ENCODE data around the gene TATDN3.
"Not testable (repeated sequence)": the region's sequence is repeated elsewhere in the genome, so short reads cannot be mapped to it uniquely, and the experiment has no call there.

TATDN3 gene

GRCh38 chr1:212833211-212834207, 41.8 kb downstream of the TATDN3 start:
- DNase-seq = not testable (repeated sequence)

- DNase-seq = no peak
Observed at GRCh38 chr1:212838145-212838544, 46.5 kb downstream of the TATDN3 start.

- DNase-seq = not testable (repeated sequence)
Observed at GRCh38 chr1:212844521-212844920, 52.8 kb downstream of the TATDN3 start.

GRCh38 chr1:212847549-212847948, 55.9 kb downstream of the TATDN3 start, which contains the start of gene SPATA45:
TSS of gene SPATA45 (minus strand) at chr1:212847649. CDS start at chr1:212836149, 11,500 bp downstream.
- no peak for DNase-seq

- no peak for DNase-seq
Observed at GRCh38 chr1:212852105-212852688, 60.5 kb downstream of the TATDN3 start.

GRCh38 chr1:212853658-212854057, 62.0 kb downstream of the TATDN3 start:
- DNase-seq = no peak

GRCh38 chr1:212856755-212857154, 65.1 kb downstream of the TATDN3 start:
- no peak for DNase-seq

- peak; percentile 98 for DNase-seq
Observed at GRCh38 chr1:212857992-212858460, 66.3 kb downstream of the TATDN3 start, which contains the start of gene FLVCR1. TSS of gene FLVCR1 (plus strand) at chr1:212858275. CDS start at chr1:212858453, 178 bp downstream.

- DNase-seq = peak; percentile 48
Observed at GRCh38 chr1:212858461-212859265, 67.0 kb downstream of the TATDN3 start.

- no peak for DNase-seq
Observed at GRCh38 chr1:212860713-212861581, 69.3 kb downstream of the TATDN3 start.

- no peak for DNase-seq
Observed at GRCh38 chr1:212862111-212862690, 70.5 kb downstream of the TATDN3 start.

GRCh38 chr1:212863345-212863744, 71.7 kb downstream of the TATDN3 start:
- not testable (repeated sequence) for DNase-seq

- DNase-seq = no peak
Observed at GRCh38 chr1:212864201-212864600, 72.5 kb downstream of the TATDN3 start.
